ENCODE measurements around the gene ANKS1A.

ANKS1A gene

DNA sequence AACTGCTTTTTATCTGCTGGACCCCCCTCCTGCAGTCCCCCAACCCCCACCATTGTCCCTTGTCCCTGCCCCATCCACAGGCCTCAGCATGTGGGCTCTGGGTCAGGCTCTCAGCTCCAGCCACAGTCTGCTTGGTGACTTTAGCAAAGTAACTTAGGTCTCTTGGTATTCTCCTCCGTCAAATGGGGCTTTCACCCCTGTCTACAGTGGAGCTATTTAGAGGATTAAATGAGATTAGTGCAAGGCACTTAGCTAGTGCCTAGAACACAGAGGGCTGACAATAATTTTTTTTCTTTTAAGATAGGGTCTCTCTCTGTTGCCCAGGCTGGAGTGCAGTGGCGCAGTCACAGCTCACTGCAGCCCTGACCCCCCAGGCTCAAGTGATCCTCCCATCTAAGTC lies 180.2 kb downstream of the ANKS1A start:
- DNase-seq (ENCODE audit: low read depth in 2 of 2) = no peak

DNA sequence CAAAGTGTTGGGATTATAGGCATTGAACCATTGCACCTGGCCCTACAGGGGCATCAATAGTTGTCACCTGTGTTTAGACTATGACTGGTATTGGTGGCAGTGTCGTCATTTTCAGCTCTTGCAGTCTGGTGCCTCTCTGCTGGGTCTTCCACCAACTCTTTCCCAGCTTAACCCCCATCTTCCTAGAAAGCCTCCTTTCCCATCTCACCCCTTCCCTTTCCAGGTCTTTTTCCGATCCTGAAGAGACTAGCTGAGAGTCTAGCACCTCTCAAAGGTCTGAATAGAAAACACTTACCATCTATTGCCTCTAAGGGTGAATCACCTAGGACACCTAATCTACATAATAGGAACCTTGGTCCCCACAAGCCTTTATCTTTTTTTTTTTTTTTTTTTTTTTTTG lies 181.1 kb downstream of the ANKS1A start:
- no peak for DNase-seq (ENCODE audit: low read depth in 2 of 2)

DNA sequence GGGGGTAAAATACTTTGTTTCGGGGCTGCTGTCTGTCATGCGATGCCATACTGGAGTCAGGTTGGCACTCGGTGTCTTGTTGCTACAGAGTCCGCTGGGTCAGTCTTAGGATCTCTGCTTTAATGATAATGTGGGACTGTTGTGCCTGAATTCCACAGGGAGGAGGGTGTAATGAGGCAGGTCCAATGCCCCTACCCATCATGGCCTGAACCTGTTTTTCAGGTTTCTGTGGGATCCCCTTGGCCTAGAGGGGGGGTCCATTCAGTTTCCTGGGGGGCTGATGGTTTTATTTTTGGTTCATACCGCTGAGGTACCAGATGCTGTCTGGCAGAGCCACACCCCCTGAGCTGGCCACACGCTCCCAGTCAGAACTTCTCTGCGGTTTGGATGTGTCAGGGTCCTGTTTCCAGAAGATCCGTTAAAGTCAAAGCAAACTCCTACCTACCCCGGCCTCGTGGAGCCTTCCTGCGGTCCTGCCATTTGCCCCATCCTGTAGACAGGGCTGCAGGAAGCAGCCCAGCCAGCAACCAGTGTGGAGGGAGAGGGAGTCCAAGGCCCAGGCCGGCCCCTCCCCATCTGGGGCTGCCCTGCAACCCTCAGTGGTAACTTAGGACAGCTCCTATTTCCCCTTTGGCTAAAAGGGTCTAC lies 182.4 kb downstream of the ANKS1A start:
- DNase-seq (ENCODE audit: low read depth in 2 of 2) = no peak

DNA sequence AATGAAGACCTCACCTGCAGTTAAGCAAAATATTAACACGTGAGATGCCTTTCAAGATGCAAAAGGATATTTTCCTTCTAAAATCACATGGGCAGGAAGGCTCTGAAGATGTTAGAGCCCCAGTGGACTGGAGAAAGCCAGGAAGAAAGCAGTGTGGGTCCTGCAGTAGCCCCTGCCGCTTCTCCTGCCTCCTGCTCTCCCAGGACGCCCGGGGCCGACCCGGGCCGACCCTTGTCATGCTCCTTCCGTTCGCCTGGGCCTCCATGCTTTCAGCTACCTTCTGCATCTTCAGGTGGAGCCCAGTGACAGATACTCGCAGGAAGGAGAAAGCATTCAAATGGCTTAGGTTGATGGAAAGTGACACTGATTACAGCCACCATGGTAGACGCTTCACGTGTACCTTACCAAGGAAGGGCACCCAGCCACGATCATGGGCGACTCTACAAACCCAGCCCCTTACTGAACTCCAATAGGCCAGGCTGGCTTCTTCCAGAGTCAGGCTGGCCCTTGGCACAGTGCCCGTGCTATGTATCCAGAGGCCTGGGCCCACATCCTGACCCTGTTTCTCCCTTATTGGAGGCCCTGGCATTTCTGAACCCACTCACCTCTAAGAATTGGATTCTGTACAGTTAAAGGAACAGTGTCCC lies 183.1 kb downstream of the ANKS1A start:
- no peak for DNase-seq (ENCODE audit: low read depth in 2 of 2)

DNA sequence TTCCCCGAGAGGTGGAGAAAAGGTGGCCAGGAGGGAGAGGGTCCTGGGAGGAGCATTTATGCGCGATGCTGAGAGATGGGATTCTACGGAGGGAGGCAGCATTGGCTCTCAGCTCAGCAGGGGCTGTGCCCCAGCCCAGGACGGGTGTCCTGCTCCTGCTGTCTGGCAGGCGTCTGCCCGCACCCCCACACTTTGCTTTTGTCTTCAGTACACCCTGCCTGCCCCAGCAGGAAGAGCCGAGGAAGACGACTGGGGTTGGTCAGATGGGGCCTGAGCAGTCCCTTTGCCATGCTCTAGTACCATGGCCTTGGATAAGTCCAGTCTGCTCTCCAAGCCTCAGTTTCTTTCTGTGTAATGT lies 183.6 kb downstream of the ANKS1A start:
- no peak for DNase-seq (ENCODE audit: low read depth in 2 of 2)

DNA sequence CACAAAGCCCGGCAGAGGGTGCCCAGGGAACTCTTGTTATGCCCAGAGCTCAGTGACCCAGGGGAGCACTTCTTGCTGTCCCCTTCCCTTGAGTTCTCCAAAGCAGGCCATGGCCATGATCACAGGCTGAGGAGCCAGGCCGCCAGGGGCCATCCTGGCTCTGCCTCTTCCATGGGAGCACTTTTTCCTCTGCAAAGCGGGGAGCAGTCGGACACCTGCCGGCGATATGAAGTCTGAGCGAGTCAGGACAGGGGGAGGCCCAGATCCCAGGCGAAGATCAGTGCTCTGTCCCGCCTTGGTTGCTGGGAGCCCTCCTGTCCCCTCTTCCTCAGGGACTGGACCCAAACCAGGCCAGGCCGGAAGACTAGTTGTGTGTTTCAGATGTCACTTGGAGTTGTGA lies 184.2 kb downstream of the ANKS1A start:
- no peak for DNase-seq (ENCODE audit: low read depth in 2 of 2)

DNA sequence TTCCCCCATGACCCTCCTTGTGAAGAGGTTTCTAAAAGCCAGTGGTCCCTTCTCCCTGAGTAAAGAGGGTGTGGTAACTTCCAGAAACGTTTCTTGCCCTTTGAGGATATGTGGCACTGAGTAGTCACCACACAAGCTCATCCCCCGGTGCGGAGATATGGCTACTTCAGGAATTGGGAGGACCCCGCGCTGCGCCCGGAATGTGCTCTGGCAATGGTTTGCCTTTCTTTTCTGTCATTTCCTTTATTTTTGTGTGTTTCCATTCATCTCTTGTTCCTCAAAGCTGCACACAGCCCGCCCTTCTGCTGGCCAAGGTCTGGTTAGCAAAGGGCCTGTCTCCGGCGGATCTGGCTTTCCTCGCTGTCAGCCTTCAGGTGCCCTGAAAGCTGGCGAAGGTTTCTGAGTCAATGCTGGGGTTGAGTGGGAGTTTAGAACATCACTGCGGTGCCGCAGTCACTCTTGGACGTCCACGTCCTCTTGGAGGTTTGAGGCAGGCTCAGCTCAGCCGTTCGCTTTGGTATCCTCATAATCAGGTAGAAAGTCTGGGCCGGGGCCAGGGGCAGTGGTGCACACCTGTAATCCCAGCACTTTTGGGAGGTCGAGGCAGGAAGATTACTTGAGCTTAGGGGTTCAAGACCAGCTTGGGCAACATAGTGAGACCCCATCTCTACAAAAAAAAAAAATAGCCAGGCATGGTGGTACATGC lies 184.9 kb downstream of the ANKS1A start:
- no peak for DNase-seq (ENCODE audit: low read depth in 2 of 2)

DNA sequence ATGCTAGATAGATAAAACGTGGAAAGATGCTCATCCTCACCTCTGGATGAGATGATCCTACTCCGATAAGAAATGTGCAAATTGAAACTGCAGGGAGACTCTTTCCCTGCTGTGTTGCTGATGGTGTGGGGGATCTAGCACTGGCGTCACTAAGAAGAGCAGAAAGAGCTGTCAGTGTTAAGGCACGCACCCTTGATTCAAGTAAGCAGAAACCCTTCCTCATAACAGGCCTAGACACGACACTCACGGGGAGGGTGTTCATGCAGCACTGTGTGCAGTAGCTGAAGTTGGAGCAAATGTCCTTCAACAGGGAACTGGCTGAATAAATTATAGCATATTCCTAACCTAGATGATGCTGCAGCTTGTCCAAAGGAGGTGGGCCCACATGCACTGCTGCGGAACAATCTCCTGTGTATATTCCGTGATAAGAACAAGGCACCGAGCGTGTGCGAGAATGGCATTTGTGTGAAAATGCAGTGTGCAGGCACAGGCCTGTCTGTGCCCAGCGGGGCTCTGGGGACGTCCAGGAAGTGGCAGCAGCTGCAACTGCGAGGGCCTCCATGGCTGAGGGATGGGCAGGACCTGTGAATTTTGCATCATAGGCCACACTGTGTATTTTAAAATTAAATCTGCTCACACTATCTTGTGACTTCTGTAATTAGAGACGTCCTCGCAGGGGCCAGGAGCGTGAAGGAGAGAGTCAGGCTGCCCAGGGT lies 188.1 kb downstream of the ANKS1A start:
- no peak for DNase-seq (ENCODE audit: low read depth in 2 of 2)

DNA sequence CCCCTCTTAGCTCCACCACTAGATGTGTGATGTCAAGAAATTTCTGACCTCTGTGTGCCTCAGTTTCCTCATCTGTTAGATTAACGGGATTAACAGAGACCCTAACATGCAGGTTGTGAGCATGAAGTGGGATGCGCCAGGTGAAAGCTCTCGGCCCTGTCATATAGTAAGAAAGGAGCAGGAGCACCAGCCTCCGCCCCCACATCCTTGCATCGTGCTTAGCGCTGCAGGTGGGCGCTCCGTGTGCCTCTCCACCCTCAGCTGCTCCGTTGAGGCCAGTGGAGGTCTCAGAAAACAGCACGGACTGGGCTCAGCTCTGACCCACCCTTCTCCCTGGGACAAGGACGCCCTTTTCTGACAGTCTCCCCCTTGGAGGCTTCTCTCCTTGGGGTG lies 188.7 kb downstream of the ANKS1A start:
- DNase-seq (ENCODE audit: low read depth in 2 of 2) = no peak

DNA sequence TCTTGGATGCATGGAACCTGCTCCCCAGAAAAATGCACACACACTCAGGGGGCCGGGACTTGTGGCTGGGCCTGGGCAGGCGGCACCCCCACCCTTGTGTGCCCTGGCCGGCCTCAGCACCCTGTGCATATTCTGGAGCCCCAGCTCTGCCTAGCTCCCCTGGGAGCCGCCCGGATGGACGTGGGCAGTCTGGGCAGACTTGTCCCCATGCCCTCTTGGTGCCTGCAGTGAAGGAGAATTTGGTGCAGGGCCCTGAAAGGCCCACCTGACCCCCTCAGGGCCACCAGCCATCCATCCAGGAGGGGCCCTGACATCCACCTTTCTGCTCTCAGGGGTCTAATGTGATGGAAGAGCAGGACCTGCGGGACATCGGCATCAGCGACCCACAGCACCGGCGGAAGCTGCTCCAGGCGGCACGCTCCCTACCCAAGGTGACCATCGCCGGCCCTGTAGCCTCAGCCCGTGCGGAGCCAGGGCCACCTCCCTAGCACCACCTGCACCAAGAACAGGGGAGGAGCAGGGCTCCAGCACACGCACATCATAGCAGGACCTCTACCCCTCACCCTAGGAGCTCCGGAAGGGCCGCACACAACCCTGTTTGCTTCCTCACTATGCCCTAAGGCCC lies 189.3 kb downstream of the ANKS1A start:
- DNase-seq (ENCODE audit: low read depth in 2 of 2) = no peak

DNA sequence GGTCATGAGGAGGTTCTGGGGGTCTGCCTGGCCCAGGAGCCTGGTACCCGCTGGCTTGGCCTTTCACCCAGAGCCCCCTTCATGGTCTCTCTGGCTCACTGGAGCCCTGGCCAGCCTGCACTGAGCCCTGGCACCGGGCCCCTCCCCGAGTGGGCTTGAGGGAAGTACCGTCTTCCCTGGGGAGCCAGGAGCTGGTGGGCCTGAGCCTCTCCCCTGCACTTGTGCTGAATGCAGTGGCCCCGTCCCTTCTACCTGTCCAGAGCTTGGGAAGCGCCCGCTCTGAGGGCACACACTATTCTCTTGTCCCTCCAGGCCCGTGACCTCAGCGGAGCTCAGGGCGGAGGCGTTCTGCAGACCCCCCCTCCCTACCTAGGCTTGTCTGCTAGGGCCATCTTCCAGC lies 189.8 kb downstream of the ANKS1A start:
- no peak for DNase-seq (ENCODE audit: low read depth in 2 of 2)

DNA sequence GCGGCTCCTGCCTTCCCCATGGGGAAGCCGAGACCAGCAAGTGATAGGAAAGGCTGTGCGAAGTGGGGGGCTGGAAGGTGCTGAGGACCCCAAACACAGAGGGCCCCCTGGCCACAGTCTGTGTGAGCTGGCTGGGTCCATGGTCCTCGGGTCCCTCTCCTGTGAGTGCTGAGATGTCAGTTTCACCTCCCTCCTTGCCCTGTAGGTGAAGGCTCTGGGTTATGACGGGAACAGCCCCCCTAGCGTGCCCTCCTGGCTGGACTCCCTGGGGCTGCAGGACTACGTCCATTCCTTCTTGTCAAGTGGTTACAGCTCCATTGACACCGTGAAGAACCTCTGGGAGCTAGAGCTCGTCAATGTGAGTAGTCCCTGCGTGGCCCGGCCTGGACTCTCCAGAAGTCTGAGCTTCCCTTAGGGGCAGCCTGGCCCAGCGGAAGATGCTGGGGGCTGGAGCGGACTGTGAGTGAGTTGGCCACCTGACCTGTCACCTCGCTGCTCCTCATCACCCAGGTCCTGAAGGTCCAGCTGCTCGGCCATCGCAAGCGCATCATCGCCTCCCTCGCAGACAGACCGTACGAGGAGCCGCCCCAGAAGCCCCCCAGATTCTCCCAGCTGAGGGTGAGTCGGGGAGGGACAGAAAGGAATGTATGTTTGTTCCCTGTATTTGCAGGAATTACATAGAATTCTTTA lies 190.4 kb downstream of the ANKS1A start:
- DNase-seq (ENCODE audit: low read depth in 2 of 2) = no peak

DNA sequence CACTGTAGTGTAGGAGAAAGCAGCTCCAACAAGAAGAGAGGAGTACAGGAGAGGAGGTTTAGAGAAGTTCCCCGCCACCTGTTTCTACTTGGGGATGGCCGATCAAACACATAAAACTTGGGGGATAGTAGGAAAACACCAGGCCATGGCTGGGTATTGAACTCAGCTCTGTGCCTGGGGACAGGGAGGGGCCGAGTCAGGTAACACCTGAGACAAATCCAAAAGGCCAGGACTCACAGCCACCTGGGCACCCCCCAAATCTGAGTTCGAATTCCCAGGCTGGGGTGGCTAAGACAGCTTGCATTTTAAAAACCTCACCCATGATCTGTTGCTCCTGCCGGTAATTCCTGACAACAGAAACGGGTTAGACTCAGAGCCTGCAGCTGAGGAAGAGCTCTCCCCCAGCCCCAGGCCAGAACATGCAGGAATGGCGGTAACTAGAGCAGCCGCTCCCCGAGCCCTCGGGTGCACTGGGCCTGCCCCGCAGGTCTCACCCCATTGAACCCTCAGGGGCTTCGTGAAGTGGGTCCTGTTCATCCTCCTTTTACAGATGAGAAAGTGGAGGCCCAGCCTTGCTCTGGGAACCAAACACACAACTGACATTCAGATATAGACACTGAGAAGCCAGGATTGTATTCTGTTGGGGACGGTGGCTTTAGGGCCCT lies 191.1 kb downstream of the ANKS1A start:
- no peak for DNase-seq (ENCODE audit: low read depth in 2 of 2)

DNA sequence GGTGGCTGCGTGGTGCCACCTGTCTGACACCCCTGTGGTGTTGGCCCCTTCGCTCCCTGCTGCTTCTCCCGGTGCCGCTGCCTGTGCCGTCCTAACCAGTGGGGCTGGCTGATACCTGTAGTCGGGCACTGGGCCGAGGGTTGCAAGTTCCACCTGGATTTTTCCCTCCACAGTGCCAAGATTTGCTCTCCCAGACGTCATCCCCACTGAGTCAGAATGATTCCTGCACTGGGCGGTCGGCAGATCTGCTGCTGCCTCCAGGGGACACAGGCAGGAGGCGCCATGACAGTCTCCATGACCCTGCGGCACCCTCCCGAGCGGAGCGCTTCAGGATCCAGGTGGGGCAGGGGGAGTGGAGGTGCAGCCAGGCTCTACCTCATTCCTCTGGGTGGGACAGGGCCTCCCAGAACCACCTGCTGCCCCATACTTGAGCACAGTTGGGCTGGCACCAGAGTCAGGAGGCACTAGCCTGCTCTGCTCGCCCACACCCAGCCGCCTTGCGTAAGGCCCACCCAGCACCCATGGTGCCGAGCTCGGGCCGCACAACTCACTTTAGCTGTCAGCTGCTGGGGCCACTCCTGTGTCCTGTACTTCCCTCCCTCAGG lies 191.9 kb downstream of the ANKS1A start:
- DNase-seq (ENCODE audit: low read depth in 2 of 2) = no peak

DNA sequence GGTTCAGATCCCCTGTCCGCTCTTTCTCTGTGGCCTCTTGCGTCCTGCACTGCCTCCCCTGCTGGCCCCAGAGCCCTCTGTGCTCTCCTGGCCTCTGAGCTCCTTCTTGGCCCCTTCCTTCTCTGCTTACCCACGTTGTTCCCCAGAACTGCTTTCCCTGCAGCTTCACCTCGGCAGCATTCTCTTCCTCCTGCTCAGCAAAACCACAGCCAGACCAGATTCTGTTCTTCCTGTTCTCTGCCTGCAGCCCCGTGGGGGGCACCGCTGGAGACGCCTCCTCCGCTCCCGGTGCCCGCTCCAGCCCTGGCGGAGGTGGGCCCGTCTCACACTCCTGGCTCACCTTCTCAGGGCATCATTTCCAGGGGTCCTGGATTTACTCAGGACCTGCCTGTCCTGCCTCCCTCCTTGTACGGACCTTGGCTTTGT lies 192.4 kb downstream of the ANKS1A start:
- DNase-seq (ENCODE audit: low read depth in 2 of 2) = no peak

DNA sequence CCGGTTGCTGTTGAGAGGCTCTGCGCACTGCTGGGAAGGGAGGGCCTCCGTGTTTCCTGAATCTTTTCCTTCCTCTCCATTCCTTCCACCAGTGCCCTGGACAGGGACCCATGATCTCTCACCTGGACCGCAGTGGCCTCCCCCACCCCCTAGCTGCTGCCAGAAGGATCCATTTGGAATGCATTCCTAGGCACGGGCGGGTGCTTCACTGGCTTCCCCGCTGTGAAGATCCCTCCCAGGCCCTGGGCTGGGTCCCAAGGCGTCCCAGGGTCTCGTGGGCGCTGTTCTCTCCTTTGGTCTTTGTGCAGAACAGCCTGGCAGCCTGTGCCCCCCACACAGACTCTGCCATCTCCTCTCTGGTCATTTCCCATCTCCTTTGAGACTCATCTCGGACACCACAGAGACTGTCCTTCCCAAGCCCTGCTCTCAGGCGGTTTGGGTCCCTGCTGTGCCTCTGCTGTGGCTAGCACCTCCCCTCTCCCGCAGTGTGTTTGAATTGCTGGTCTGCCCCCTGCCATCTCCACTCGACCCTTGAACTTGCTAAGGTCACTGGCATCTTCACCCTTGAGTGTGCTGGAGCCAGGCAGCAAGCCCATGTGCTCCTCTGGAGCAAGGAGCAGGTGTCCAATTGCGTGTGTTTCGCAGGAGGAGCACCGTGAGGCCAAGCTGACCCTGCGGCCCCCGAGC lies 193.1 kb downstream of the ANKS1A start:
- no peak for DNase-seq (ENCODE audit: low read depth in 2 of 2)

DNA sequence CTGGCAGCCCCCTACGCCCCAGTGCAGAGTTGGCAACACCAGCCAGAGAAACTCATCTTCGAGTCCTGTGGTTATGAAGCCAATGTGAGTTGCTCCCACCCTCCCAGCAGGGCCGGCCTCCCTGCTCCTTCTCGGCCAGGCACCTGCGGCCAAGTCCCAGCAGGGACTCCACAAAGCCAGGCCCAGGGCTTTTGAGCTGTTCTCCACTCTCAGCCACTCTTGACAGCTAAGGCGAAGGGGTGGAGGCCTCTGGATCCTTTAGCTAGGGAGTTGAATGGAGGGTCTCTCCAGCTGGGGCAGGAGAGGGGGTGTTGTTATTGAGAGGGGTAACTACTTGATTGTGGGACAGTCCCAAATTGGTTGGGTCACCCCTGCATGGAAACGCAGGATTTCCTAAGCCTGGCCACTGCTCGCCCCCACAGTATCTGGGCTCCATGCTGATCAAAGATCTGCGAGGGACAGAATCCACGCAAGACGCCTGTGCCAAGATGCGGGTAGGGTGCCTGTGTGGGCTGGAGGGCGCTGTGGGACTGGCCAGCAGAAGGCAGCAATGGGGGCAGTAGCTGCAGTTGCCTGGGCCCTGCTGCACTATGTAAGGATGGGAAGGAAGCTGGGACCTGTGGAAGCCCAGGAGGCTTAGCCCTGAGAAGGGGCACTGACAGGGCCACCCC lies 193.8 kb downstream of the ANKS1A start:
- DNase-seq (ENCODE audit: low read depth in 2 of 2) = no peak

DNA sequence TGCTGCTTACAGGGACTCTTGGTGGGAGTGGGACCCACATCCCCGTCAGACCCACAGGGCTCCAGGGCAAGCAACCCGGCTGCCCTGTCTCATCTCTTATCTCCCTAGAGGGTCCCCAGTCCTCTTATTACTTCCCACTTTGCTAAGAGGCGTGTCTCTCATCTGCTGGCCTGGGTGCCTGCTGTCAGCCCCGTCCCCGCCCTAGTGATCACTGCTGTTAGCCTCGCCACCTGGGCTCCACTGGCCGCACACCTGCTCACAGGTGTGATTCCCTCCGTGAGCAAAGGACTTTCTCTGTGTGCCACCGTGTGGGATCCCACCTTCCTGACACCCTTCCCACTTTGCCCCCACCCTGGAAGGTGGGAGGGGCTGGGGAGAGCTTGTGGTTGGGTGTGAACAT lies 194.5 kb downstream of the ANKS1A start:
- no peak for DNase-seq (ENCODE audit: low read depth in 2 of 2)

DNA sequence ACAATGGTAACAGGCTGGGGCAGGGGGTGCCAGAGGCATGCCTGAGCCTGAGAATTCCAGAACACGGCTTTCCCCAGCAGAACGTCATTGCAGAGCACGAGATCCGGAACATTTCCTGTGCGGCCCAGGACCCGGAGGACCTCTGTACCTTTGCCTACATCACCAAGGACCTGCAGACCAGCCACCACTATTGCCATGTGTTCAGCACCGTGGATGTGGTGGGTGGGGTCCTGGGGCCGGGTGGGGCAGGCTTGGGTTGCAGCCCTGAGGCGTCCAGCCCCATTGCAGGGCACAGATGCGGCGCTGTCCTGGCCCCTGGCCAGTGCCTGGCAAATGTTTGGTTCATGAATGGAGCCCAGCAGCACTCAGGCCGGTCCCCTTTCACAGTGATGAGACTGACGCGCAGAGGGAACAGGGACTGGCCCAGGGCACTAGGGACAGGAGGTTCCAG lies 195.0 kb downstream of the ANKS1A start:
- DNase-seq (ENCODE audit: low read depth in 2 of 2) = no peak
